ENCODE results near the gene ARHGEF26. TPM values are rescaled to one million over a fixed set of nuclear protein-coding genes. Genes with fewer than 3 reads are reported as not detected.

ARHGEF26 gene
- total RNA-seq, 1 donor, result 1.7 TPM

- no peak overlapping the region for H3K4me3 ChIP-seq (ENCODE audit: low read depth, low read length)
- TF ChIP-seq CTCF (IDR thresholded peaks at IDR 0.05; ENCODE audit: insufficient read depth, low read depth, low read length), result no peak
- no peak for DNase-seq (ENCODE audit: low read depth)
These were observed 70.3 kb downstream of the ARHGEF26 start for GRCh38 chr3:154191520-154191919.

- H3K4me3 ChIP-seq (ENCODE audit: low read depth, low read length), result no peak overlapping the region
- no peak for TF ChIP-seq CTCF (IDR thresholded peaks at IDR 0.05; ENCODE audit: insufficient read depth, low read depth, low read length)
- DNase-seq (ENCODE audit: low read depth), result no peak
These were observed 71.0 kb downstream of the ARHGEF26 start for GRCh38 chr3:154192225-154192624.

GRCh38 chr3:154193000-154193615 lies 71.9 kb downstream of the ARHGEF26 start:
- TF ChIP-seq CTCF (IDR thresholded peaks at IDR 0.05; ENCODE audit: insufficient read depth, low read depth, low read length), result no peak
- DNase-seq (ENCODE audit: low read depth), result no peak
- no peak overlapping the region for H3K4me3 ChIP-seq (ENCODE audit: low read depth, low read length)

GRCh38 chr3:154194877-154195276 lies 73.7 kb downstream of the ARHGEF26 start:
- TF ChIP-seq CTCF (IDR thresholded peaks at IDR 0.05; ENCODE audit: insufficient read depth, low read depth, low read length), result no peak
- no peak overlapping the region for H3K4me3 ChIP-seq (ENCODE audit: low read depth, low read length)
- no peak for DNase-seq (ENCODE audit: low read depth)

- no peak for TF ChIP-seq CTCF (IDR thresholded peaks at IDR 0.05; ENCODE audit: insufficient read depth, low read depth, low read length)
- DNase-seq (ENCODE audit: low read depth), result no peak
- no peak overlapping the region for H3K4me3 ChIP-seq (ENCODE audit: low read depth, low read length)
These were observed 74.6 kb downstream of the ARHGEF26 start for GRCh38 chr3:154195620-154196356.

- no peak for DNase-seq (ENCODE audit: low read depth)
- no peak overlapping the region for H3K4me3 ChIP-seq (ENCODE audit: low read depth, low read length)
- TF ChIP-seq CTCF (IDR thresholded peaks at IDR 0.05; ENCODE audit: insufficient read depth, low read depth, low read length), result no peak
These were observed 76.6 kb downstream of the ARHGEF26 start for GRCh38 chr3:154197751-154198150.
